K562 (cell line): ENCODE data around the gene G6PC1. TPM values are rescaled to one million over a fixed set of nuclear protein-coding genes. Genes with fewer than 3 reads are reported as not detected.
A peak's percentile ranks its signal among the peaks of the same experiment; 100 is the strongest.

Source experiments
- ARID2 ChIP-seq: fragments of 450-650 bp; IDR thresholded peaks from 2 replicates; pipeline ENCODE4 v1.6.1; 2017; ENCODE audit warnings: antibody characterized with exemption, mild to moderate bottlenecking
- ATF2 ChIP-seq: sonication (generic); formaldehyde crosslinking; IDR thresholded peaks from 2 replicates; pipeline ENCODE4 v1.8.1; 2022; ENCODE audit warnings: missing genetic modification reagents
- ATF4 ChIP-seq: fragments of 450-650 bp; formaldehyde crosslinking; IDR thresholded peaks from 2 replicates; pipeline ENCODE4 v1.4.0; 2022; ENCODE audit warnings: mild to moderate bottlenecking, moderate library complexity
- CBX1 ChIP-seq: sonication (generic); IDR thresholded peaks from 2 replicates; pipeline ENCODE4 v1.6.1; 2016; ENCODE audit warnings: antibody characterized with exemption, low read depth, mild to moderate bottlenecking
- CLOCK ChIP-seq: fragments of 250-450 bp; sonication (Bioruptor Pico); IDR thresholded peaks from 2 replicates; pipeline ENCODE4 v1.4.0; 2020; ENCODE audit warnings: mild to moderate bottlenecking, moderate library complexity, borderline replicate concordance
- ERF ChIP-seq: fragments of 450-650 bp; formaldehyde crosslinking; IDR thresholded peaks from 2 replicates; pipeline ENCODE4 v1.4.0; 2020; ENCODE audit warnings: mild to moderate bottlenecking, mixed read lengths
- KAT7 ChIP-seq: sonication (generic); formaldehyde crosslinking; IDR thresholded peaks from 2 replicates; pipeline ENCODE4 v1.8.0; 2022; ENCODE audit warnings: missing genetic modification reagents, mild to moderate bottlenecking, borderline replicate concordance
- NCOA2 ChIP-seq, 2 experiments: fragments of 450-650 bp; IDR thresholded peaks; 2 replicates each; pipeline ENCODE4 v1.6.1; 2018; ENCODE audit warnings: mild to moderate bottlenecking in 2 of 2, moderate library complexity in 1 of 2; ENCODE audit not compliant: partially characterized antibody in 2 of 2
- NFE2 ChIP-seq: IDR thresholded peaks from 2 replicates; pipeline ENCODE4 v1.6.1; 2014; ENCODE audit warnings: antibody characterized with exemption, low read depth
- OTX1 ChIP-seq: fragments of 450-650 bp; formaldehyde crosslinking; IDR thresholded peaks from 2 replicates; pipeline ENCODE4 v1.4.0; 2022; ENCODE audit warnings: mild to moderate bottlenecking
- RBBP5 ChIP-seq: fragments of 200-600 bp; sonication (generic); IDR thresholded peaks from 2 replicates; pipeline ENCODE4 v1.6.1; 2012; ENCODE audit warnings: borderline replicate concordance, mild to moderate bottlenecking, low read length, control low read depth, inconsistent platforms; ENCODE audit not compliant: insufficient read depth, poor library complexity, severe bottlenecking
- RUNX1 ChIP-seq: sonication (generic); IDR thresholded peaks from 2 replicates; pipeline ENCODE4 v1.6.1; 2016; ENCODE audit warnings: antibody characterized with exemption, low read depth
- SRSF1 ChIP-seq: fragments of 200-400 bp; formaldehyde crosslinking; IDR thresholded peaks from 2 replicates; pipeline ENCODE4 v1.6.1; 2017; ENCODE audit warnings: mild to moderate bottlenecking, low read depth, low read length, moderate library complexity
- TEAD1 ChIP-seq, 2 experiments: fragments of 450-650 bp in 1 of 2; sonication (generic) in 1 of 2; formaldehyde crosslinking; IDR thresholded peaks; 2 replicates each; pipeline versions ENCODE4 v1.4.0 to v1.8.0; 2020 to 2022; ENCODE audit warnings: mild to moderate bottlenecking in 2 of 2, missing genetic modification reagents in 1 of 2
- TEAD4 ChIP-seq, 2 experiments: sonication (generic) in 1 of 2; formaldehyde crosslinking in 1 of 2; IDR thresholded peaks; 2 replicates each; pipeline versions ENCODE4 v1.6.1 to v1.8.0; 2012 to 2022; ENCODE audit warnings: borderline replicate concordance in 1 of 2, inconsistent platforms in 1 of 2, low read length in 1 of 2, mild to moderate bottlenecking in 1 of 2, missing genetic modification reagents in 1 of 2
- ZBTB43 ChIP-seq: sonication (generic); formaldehyde crosslinking; IDR thresholded peaks from 2 replicates; pipeline ENCODE4 v1.8.0; 2023; ENCODE audit warnings: mild to moderate bottlenecking, missing genetic modification reagents
- ZNF124 ChIP-seq: sonication (generic); formaldehyde crosslinking; IDR thresholded peaks from 2 replicates; pipeline ENCODE4 v1.8.1; 2022; ENCODE audit warnings: missing genetic modification reagents
- ZNF212 ChIP-seq: fragments of 450-650 bp; formaldehyde crosslinking; IDR thresholded peaks from 2 replicates; pipeline ENCODE4 v1.4.0; 2020; ENCODE audit warnings: mild to moderate bottlenecking
- ZNF449 ChIP-seq: fragments of 250-450 bp; sonication (Bioruptor Pico); IDR thresholded peaks from 2 replicates; pipeline ENCODE4 v1.8.0; 2022; ENCODE audit warnings: moderate library complexity, mild to moderate bottlenecking, inconsistent platforms
- ZNF586 ChIP-seq: fragments of 450-650 bp; formaldehyde crosslinking; conservative IDR thresholded peaks from 2 replicates; pipeline ENCODE4 v1.4.0; 2020; ENCODE audit warnings: mild to moderate bottlenecking, moderate library complexity
- polyA plus RNA-seq, 8 experiments: library from polyadenylated mRNA; depleted of rRNA in 4 of 8; stranded (reverse) in 5 of 8; unstranded in 3 of 8; fragments of >200 nt; fragmentation: Nextera tagmentation in 2 of 8; fragmentation: Illumina TruSeq in 1 of 8; extraction: Ambion mirVana in 2 of 8; extraction: Trizol in 1 of 8; gene quantifications; 2 replicates each; pipeline versions ENCODE4 v1.2.1 to v1.2.3, GENCODE V29; 2011 to 2014; ENCODE audit warnings: inconsistent platforms in 1 of 8, missing spikeins in 1 of 8
- total RNA-seq, 7 experiments: library from RNA; depleted of rRNA in 6 of 7; stranded (reverse); fragments of >200 nt in 6 of 7; fragmentation: Illumina TruSeq in 2 of 7; extraction: Trizol in 2 of 7; gene quantifications; 2 replicates each; pipeline versions ENCODE4 v1.2.1 to v1.2.3, GENCODE V29; 2011 to 2021; ENCODE audit warnings: low replicate concordance in 1 of 7

Gene G6PC1
- total and polyA plus RNA-seq, 9 of the 15 experiments (the other 6 are each of a cell fraction or from before 2014, with no cell fraction given): not detected

GRCh38 chr17:42928714-42929496 is 28.3 kb downstream of the G6PC1 start (continued):
- TF ChIP-seq ZBTB43 (CRISPR knock-in tag): no peak
- no peak for TF ChIP-seq KAT7 (CRISPR knock-in tag)
- TF ChIP-seq OTX1 (CRISPR knock-in tag): no peak
- TF ChIP-seq ATF2: no peak
- TF ChIP-seq NFE2: peak; percentile 93
- no peak for TF ChIP-seq ARID2
- TF ChIP-seq SRSF1: no peak
- TF ChIP-seq ZNF124: no peak
- no peak for TF ChIP-seq RUNX1
- TF ChIP-seq NCOA2 (IDR thresholded peaks at IDR 0.05; ENCODE audit: partially characterized antibody in 2 of 2): no peak
- TF ChIP-seq ZNF449 (CRISPR knock-in tag): no peak
- TF ChIP-seq ERF: no peak
- TF ChIP-seq TEAD4 (IDR thresholded peaks at IDR 0.05; ENCODE audit: low read length): no peak; the same call in none of the 2 replicates
- no peak for TF ChIP-seq TEAD4 (CRISPR knock-in tag; IDR thresholded peaks at IDR 0.05; ENCODE audit: borderline replicate concordance)
- TF ChIP-seq CLOCK (CRISPR knock-in tag): no peak
- no peak for TF ChIP-seq ZNF212 (CRISPR knock-in tag)
- TF ChIP-seq ZNF586 (CRISPR knock-in tag): no peak
- TF ChIP-seq ATF4 (CRISPR knock-in tag): no peak
- peak; percentile 71 for TF ChIP-seq RBBP5
- TF ChIP-seq CBX1: no peak
- 0 out of 4 replicates have a peak, but pooled peaks of 1 of the 2 experiments have one; percentile 47 for TF ChIP-seq TEAD1 (CRISPR knock-in tag; IDR thresholded peaks at IDR 0.05)
